Non-pigmented ciliary epithelial cell (primary cell): ENCODE measurements around the gene CBFA2T2.
"Not testable (repeated sequence)": the region's sequence is repeated elsewhere in the genome, so short reads cannot be mapped to it uniquely, and the experiment has no call there.

Experiments used
- DNase-seq: peaks from one replicate; pipeline ENCODE4 v3.0.0-alpha.2; 2010; ENCODE audit warnings: low read depth

CBFA2T2 gene

DNA sequence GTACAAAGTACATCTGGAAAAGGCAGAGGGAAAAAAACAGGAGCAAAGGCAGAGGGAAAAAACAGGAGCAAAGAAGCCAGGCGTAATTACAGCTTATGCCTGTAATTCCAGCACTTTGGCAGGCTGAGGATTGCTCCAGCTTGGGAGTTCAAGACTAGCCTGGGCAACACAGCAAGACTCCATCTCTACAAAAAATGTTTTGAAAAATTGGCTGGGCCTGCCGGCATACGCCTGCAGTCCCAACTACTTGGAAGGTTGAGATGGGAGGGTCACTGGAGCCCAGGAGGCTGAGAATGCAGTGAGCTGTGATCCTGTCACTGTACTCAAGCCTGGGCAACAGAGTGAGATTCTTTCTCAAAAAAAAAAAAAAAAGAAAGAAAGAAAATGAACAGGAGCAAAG, 19.0 kb upstream of the CBFA2T2 start:
- DNase-seq = no peak

- DNase-seq = no peak
Observed at GRCh38 chr20:33472868-33473435, 16.9 kb upstream of the CBFA2T2 start.

DNA sequence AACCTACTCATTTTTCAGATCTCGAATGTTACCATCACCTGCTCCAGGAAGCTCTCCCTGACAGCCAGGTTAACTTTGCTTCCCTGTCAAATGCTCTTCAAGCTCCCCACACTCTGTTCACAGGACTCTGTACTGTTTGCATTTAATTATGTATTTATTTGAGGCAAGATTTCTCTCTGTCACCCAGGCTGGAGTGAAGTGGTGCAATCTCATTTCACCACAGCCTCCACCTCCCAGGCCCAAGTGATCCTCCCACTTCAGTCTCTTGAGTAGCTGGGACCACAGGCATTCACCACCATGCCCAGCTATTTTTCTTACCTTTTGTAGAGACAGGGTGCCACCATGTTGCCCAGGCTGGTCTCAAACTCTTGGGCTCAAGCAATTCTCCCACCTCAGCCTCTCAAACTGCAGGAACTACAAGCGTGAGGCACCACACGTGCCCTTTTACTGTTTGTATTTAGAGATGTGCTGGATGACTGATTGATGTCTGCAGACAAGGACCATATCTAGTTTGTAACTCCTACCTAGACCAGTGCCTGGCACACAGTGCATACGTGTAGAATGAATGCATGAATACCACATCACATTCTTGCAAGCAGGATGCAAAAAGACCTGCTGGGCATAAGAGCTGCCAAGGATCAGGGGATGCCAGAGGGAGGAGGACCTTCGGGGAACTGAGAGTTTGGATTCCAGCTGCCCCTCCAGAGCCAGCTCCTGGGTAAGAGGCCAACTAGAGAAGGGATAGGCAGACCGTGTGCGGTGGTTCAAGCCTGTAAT, 15.6 kb upstream of the CBFA2T2 start:
- no peak for DNase-seq

- no peak for DNase-seq
Observed at GRCh38 chr20:33474963-33475362, 14.9 kb upstream of the CBFA2T2 start.

- DNase-seq = no peak
Observed at GRCh38 chr20:33475381-33476152, 14.3 kb upstream of the CBFA2T2 start.

DNA sequence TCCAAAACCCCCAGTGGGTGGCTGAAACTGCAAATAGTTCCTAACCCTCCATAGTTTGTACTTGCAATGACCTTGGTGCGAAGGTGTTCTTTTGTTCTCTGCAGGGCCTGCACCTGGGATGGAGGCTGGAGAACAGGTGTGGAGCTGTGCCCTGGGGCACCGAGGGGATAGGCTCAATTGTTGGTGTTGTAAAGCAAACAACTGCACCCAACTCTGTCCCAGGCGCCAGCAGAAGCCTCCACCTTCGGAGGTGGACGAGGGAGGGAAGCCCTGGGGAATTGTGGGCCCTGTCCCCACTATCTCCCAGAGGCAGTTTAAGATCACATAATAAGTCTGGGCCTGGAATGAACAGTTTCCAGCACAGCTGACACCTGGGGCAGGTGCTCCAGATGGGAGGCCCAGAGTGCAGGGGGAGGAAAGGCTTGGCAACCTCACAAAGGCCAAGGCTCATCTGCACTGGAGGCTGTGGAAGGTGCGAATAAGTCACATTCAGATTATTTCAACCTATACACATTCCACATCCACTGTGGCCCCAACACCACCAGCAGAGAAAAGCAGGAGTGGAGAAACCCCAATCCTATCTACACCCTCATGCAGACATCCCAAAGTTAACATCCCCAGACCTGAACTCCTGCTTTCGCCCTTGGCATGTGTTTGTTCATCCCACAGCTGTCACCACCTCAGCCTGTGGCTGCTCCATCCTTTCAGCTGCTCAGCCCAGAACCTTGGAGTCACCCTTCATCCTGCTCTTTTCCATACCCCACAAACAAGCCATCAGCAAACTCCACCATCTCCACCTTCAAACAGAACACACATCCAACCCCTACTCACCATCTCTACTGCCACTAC, 12.3 kb upstream of the CBFA2T2 start:
- no peak for DNase-seq

- no peak for DNase-seq
Observed at GRCh38 chr20:33480048-33480447, 9.8 kb upstream of the CBFA2T2 start.

DNA sequence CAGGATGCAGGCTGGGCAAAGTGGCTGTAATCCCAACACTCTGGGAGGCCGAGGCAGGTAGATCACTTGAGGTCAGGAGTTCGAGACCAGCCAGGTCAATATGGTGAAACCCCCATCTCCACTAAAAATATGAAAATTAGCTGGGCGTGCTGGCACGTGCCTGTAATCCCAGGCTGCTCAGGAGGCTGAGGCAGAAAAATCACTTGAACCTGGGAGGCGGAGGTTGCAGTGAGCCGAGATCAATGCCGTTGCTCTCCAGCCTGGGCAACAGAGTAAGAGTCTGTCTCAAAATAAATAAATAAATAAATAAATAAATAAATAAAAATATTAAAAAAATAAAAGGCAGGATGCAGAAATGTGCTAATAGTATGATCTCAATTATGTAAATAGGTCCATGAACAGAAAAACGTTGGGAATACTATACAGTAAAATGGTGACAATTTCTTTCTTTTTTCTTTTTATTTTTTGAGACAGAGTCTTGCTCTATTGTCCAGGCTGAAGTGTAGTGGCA, 8.4 kb upstream of the CBFA2T2 start:
- DNase-seq = no peak

- no peak for DNase-seq
Observed at GRCh38 chr20:33482581-33482980, 7.3 kb upstream of the CBFA2T2 start.

GRCh38 chr20:33483186-33483585, 6.7 kb upstream of the CBFA2T2 start:
- DNase-seq = not testable (repeated sequence)

DNA sequence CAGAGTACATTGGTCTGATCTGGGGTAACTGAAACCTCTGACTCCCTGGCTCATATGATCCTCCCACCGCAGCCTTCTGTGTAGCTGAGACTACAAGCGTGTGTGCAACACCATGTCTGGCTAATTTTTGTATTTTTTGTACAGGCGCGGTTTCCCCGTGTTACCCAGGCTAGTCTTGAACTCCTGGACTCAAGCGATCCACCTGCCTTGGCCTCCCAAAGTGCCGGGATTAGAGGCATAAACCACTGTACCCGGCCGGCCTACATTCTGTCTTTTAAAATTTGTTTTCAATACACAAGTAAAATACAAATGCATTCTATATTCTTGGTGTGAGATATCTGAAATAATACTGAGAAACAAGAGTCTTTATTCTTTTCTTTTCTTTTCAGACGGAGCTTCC, 1.7 kb upstream of the CBFA2T2 start:
- no peak for DNase-seq

DNA sequence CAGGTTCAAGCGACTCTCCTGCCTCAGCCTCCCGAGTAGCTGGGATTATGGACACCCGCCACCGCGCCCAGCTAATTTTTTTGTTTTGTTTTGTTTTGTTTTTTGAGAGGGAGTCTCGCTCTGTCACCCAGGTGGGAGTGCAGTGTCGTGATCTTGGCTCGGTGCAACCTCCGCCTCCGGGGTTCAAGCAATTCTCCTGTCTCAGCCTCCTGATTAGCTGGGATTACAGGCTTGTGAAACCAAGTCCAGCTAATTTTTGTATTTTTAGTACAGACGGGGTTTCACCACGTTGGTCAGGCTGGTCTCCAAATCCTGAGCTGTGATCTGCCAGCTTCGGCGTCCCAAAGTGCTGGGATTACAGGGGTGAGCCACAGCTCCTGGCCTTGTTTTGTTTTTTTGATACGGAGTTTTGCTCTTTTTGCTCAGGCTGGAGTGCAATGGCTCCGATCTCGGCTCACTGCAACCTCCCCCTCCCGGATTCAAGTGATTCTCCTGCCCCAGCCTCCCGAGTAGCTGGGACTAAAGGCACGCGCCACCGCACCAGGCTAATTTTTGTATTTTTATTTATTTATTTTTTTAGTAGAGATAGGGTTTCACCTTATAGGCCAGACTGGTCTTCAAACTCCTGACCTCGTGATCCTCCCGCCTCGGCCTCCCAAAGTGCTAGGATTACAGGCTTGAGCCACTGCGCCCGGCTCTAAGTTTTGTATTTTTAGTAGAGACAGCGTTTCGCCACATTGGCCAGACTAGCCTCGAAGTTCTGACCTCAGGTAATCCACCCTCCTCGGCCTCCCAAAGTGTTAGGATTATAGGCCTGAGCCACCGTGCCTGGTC, 1.0 kb upstream of the CBFA2T2 start:
- DNase-seq = not testable (repeated sequence)

- peak; percentile 63 for DNase-seq
Observed at GRCh38 chr20:33489495-33490022, 337 bp upstream of the CBFA2T2 start.

DNA sequence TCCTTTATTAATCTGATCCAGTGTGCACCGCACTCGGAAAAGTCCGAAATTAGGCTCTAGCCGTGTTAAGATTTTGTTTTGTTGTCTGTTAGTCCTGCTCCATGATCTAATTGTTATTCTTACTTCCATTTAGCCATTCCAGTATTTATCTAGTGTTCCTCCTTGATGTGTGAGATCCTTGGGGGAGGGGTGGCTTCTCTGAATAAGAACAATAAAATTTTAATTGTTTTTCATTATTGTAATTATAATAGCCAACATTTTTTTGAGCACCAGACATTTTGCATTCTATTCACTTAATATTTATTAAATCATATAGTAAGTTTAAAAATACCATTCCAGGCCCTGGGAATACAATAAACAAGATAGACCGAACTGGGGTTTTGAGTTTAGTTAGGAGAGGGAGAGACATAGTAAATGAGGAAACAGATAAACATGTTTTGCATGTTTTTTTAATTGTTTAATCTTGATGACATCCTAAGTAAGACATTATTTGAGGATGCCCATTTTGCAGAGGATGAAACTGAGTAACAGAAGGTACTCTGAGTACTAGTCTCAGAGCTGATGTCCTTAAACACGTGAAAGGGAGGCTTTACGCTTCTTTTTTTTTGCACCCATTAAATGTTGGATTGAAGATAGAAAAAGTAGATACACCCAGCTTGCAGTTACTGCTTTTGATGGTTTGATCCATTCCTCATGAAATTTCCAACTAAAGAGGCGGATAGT, 1.2 kb downstream of the CBFA2T2 start:
- DNase-seq = no peak

- DNase-seq = no peak
Observed at GRCh38 chr20:33493076-33493766, 3.3 kb downstream of the CBFA2T2 start.

- not testable (repeated sequence) for DNase-seq
Observed at GRCh38 chr20:33496776-33497175, 6.9 kb downstream of the CBFA2T2 start.

DNA sequence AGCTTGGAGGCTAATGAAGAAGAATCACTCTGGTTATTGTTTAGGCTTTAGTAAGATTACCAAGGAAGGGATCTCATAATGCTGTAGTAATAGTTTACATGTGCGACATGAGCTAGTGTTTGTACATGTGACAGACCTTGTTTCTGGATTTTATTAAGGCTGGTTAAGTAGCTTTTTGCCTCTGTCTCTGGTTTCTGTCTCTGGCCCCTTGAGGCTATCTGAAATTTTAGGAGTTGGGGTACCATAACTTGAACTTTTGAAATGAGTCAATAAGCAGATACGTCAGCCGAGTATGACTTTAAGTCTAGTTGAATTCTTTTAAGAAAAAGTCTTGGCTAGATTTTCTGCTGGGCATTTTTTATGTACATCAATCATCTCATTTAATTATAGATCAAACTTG, 9.5 kb downstream of the CBFA2T2 start:
- no peak for DNase-seq

DNA sequence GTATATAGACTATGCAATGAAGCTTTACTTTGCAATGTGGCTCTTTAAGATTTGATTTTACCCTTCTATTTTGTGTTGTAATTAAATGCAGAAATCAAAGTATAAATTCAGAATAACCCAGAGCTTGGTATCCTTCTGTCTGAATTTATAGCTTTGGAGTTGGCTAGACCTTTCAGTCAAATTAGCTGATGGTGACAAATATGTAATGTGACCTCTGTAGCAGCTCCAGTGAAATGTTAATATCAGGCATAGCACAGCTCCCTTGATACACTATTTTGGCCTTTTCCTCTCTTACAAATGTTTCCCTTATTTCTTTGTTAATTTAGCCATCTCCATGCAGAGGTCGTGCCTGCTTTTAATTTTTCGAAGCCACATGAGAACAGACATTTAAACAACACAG, 11.1 kb downstream of the CBFA2T2 start:
- DNase-seq = no peak

GRCh38 chr20:33503564-33503963, 13.7 kb downstream of the CBFA2T2 start:
- no peak for DNase-seq

GRCh38 chr20:33506576-33506975, 16.7 kb downstream of the CBFA2T2 start:
- DNase-seq = no peak
